C4-2B (cell line): Measurements from ENCODE around the gene OR8B4.

Experiments
- H3K27ac ChIP-seq: fragments of 450-650 bp; 2 replicates; pipeline ENCODE4 v1.5.1; 2017
- ZFX ChIP-seq: fragments of 450-650 bp; IDR thresholded peaks from 2 replicates; pipeline ENCODE4 v1.6.1; 2017
- TF ChIP-seq, protein P1 (sequence below): fragments of 450-650 bp; conservative IDR thresholded peaks from 2 replicates; pipeline ENCODE4 v1.5.1; 2017; ENCODE audit warnings: mild to moderate bottlenecking

The OR8B4 gene, protein sequence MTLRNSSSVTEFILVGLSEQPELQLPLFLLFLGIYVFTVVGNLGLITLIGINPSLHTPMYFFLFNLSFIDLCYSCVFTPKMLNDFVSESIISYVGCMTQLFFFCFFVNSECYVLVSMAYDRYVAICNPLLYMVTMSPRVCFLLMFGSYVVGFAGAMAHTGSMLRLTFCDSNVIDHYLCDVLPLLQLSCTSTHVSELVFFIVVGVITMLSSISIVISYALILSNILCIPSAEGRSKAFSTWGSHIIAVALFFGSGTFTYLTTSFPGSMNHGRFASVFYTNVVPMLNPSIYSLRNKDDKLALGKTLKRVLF

DNA sequence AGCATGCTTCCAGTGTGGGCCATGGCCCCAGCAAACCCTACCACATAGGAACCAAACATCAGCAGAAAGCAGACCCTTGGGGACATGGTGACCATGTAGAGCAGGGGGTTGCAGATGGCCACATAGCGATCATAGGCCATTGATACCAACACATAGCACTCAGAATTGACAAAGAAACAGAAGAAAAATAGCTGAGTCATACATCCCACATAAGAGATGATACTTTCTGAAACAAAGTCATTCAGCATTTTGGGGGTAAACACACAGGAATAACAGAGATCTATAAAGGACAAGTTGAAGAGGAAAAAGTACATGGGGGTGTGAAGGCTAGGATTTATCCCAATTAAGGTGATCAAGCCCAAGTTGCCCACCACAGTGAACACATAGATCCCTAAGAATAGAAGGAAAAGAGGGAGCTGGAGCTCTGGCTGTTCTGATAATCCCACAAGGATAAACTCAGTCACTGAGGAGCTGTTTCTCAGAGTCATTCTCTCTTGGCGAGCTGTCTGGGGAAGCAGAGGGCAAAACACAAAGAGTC is at the start of gene OR8B4:
Gene OR8B4 (minus strand): TSS at position 488 of the 538 bp plus-strand sequence. CDS start 0 bp downstream, at position 488.
- TF ChIP-seq, protein P1, sequence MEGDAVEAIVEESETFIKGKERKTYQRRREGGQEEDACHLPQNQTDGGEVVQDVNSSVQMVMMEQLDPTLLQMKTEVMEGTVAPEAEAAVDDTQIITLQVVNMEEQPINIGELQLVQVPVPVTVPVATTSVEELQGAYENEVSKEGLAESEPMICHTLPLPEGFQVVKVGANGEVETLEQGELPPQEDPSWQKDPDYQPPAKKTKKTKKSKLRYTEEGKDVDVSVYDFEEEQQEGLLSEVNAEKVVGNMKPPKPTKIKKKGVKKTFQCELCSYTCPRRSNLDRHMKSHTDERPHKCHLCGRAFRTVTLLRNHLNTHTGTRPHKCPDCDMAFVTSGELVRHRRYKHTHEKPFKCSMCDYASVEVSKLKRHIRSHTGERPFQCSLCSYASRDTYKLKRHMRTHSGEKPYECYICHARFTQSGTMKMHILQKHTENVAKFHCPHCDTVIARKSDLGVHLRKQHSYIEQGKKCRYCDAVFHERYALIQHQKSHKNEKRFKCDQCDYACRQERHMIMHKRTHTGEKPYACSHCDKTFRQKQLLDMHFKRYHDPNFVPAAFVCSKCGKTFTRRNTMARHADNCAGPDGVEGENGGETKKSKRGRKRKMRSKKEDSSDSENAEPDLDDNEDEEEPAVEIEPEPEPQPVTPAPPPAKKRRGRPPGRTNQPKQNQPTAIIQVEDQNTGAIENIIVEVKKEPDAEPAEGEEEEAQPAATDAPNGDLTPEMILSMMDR: no peak
- no peak for TF ChIP-seq ZFX
- no peak within 1 kb of the TSS for H3K27ac ChIP-seq

DNA sequence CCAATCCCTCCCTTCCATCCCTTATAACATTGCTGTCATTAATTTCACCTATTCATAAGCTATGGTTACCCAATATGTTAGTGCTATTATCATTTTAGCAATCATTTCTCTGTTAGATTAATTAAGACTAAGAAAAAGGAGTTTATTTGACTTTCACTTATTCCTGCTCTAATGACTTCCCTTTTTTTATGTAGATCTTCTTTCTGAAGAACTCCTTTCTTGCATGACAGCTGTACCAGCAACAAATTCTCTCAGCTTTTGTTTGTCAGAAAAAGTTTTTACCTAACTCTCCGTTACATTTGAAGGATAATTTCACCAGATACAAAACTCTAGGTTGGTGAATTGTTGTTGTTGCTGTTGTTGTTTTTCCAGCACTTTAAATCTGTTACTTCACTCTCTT is 49.4 kb upstream of the OR8B4 start:
- TF ChIP-seq, protein P1: no peak
- TF ChIP-seq ZFX: no peak
- no peak overlapping the region for H3K27ac ChIP-seq

- TF ChIP-seq, protein P1: no peak
- TF ChIP-seq ZFX: no peak
- H3K27ac ChIP-seq: no peak overlapping the region
Measured at GRCh38 chr11:124473476-124473875, 48.8 kb upstream of the OR8B4 start.

GRCh38 chr11:124470561-124471227 is 46.0 kb upstream of the OR8B4 start:
- TF ChIP-seq ZFX: no peak
- TF ChIP-seq, protein P1: no peak
- H3K27ac ChIP-seq: no peak overlapping the region

DNA sequence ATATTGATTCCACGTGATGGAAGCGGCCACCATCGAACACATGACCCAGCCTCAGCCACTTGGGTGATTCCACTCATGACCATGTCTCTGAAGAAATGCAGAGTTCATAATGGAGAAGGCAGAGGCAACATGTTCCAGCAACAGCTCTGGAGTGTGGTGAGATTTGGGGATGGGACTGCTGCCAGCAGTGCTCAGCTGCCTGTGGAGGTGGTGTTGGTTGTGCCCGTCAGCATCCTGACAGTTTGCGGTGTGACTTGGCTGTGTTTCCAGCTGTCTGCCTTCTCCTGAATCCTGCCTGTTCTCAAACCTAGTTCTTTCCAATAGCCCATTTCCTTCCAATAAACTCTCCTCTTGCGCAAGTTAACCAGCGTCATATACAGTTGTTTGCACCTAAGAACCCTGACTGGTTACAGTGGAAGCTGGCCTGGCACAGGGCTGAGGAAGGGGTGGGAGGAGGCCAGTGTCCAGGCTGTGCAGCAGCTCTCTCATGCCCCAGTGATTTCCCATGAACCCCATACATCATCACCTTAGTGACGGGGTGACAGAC is 42.8 kb upstream of the OR8B4 start:
- no peak overlapping the region for H3K27ac ChIP-seq
- TF ChIP-seq, protein P1: no peak

DNA sequence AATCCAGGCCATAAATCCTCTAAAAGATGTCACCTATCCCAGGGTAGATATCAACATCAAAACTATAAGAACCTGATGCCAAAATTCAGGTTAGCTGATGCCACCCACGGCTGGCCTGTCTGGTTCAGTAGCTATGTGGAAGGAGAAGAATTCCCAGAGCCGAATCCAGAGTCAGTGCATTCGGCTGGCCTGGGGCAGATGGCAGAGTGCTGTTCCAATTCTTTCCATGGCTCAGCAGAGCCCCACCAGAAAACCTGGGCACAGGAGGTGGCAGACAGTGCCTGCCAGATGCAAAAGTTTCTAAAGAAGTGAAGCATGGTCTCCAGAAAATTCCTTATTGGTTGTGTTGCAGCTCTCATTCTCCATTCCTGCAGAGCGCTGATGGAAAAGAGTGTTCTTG is 40.7 kb upstream of the OR8B4 start:
- TF ChIP-seq, protein P1: no peak
- no peak for TF ChIP-seq ZFX

GRCh38 chr11:124463990-124464389 is 39.3 kb upstream of the OR8B4 start:
- TF ChIP-seq ZFX: no peak
- TF ChIP-seq, protein P1: no peak
- no peak overlapping the region for H3K27ac ChIP-seq

More for the DNA sequence above, 40.7 kb upstream of the OR8B4 start:
- H3K27ac ChIP-seq: no peak overlapping the region
